HCT116 (cell line): ENCODE results near the gene FHOD3. TPM values are rescaled to one million over a fixed set of nuclear protein-coding genes. Genes with fewer than 3 reads are reported as not detected.

ENCODE experiments used
- ATAC-seq: fragments of 200-7000 bp; cut with Tn5 transposase; 2 replicates; pipeline ENCODE4 v1.9.1; 2020; ENCODE audit warnings: mild to moderate bottlenecking, moderate library complexity
- BruUV-seq: library from RNA; stranded (reverse); fragments of 400-500 nt; replicated peaks from 2 replicates; lab custom pipeline; 2021; lab: Mats Ljungman, UMichigan
- CTCF ChIA-PET: fragments of 300-600 bp; sonication (Branson Sonifier 250); formaldehyde crosslinking; loops from one replicate; lab custom pipeline; 2021; ENCODE audit warnings: antibody characterized with exemption; lab: Charles Lee
- POLR2A ChIA-PET: fragments of 300-600, 350-600 bp; sonication (Branson Sonifier 250); formaldehyde crosslinking; loops from one replicate; lab custom pipeline; 2021; ENCODE audit warnings: antibody characterized with exemption; lab: Charles Lee
- RAD21 ChIA-PET, 2 experiments: fragments of 300-600 bp; sonication (Branson Sonifier 250); formaldehyde crosslinking; loops; one replicate each; lab custom pipeline; 2023; ENCODE audit warnings: low total read pairs in 2 of 2; ENCODE audit not compliant: uncharacterized antibody in 2 of 2, unreplicated experiment in 2 of 2, low non-redundant PET in 1 of 2; lab: Charles Lee
- DNase-seq: peaks from one replicate; pipeline ENCODE4 v3.0.0-alpha.2; 2010; ENCODE audit warnings: low read depth, low spot score
- H2AFZ ChIP-seq: fragments of 200-600 bp; shearing (Covaris generic), sonication (generic); 2 replicates; pipeline ENCODE4 v1.6.1; 2017; ENCODE audit warnings: low read depth, mixed run types, mixed read lengths, antibody characterized with exemption, low read length; ENCODE audit not compliant: poor library complexity, severe bottlenecking
- H3K27ac ChIP-seq: 2 replicates; pipeline ENCODE4 v1.5.1; 2012; ENCODE audit warnings: low read depth, low read length
- H3K27me3 ChIP-seq: fragments of 200-600 bp; sonication (generic); 2 replicates; pipeline ENCODE4 v1.6.1; 2016; ENCODE audit warnings: mixed run types, low read length, mixed read lengths; ENCODE audit not compliant: insufficient read depth
- H3K36me3 ChIP-seq, 2 experiments: fragments of 200-500 bp in 1 of 2; fragments of 200-600 bp in 1 of 2; sonication (Bioruptor generic) in 1 of 2; sonication (generic) in 1 of 2; 2 replicates each; pipeline versions ENCODE4 v1.5.1 to v1.6.1; 2014 to 2016; ENCODE audit warnings: low read length in 2 of 2, inconsistent platforms in 1 of 2, mixed read lengths in 1 of 2, mixed run types in 1 of 2; ENCODE audit not compliant: insufficient read depth in 2 of 2, control insufficient read depth in 1 of 2
- H3K4me1 ChIP-seq, 2 experiments: fragments of 200-600 bp in 1 of 2; sonication (generic) in 1 of 2; 2 replicates each; pipeline versions ENCODE4 v1.5.1 to v1.6.1; 2012 to 2017; ENCODE audit warnings: low read length in 2 of 2, inconsistent platforms in 1 of 2, mild to moderate bottlenecking in 1 of 2, mixed read lengths in 1 of 2, mixed run types in 1 of 2, moderate library complexity in 1 of 2; ENCODE audit not compliant: insufficient read depth in 2 of 2, control insufficient read depth in 1 of 2
- H3K4me2 ChIP-seq: fragments of 200-600 bp; sonication (generic); 2 replicates; pipeline ENCODE4 v1.6.1; 2017; ENCODE audit warnings: mixed run types, low read length, mixed read lengths
- H3K4me3 ChIP-seq, 2 experiments: fragments of 200-600 bp in 1 of 2; sonication (generic) in 1 of 2; replicated peaks in 1 of 2; 2 replicates each; pipeline ENCODE4 v1.5.1; 2011 to 2016; ENCODE audit warnings: low read length in 2 of 2, control low read depth in 1 of 2, low read depth in 1 of 2, mild to moderate bottlenecking in 1 of 2, mixed read lengths in 1 of 2, mixed run types in 1 of 2
- H3K79me2 ChIP-seq: fragments of 200-600 bp; sonication (generic); 2 replicates; pipeline ENCODE4 v1.6.1; 2017; ENCODE audit warnings: mild to moderate bottlenecking, mixed run types, low read length, moderate library complexity, mixed read lengths; ENCODE audit not compliant: insufficient read depth
- H3K9ac ChIP-seq: fragments of 200-600 bp; sonication (generic); 2 replicates; pipeline ENCODE4 v1.6.1; 2016; ENCODE audit warnings: low read length, mixed read lengths
- H3K9me2 ChIP-seq: fragments of 200-600 bp; sonication (generic), shearing (Covaris generic); 2 replicates; pipeline ENCODE4 v1.6.1; 2017; ENCODE audit warnings: mixed run types, mild to moderate bottlenecking, moderate library complexity; ENCODE audit not compliant: insufficient read depth
- H3K9me3 ChIP-seq, 2 experiments: fragments of 200-500 bp in 1 of 2; fragments of 200-600 bp in 1 of 2; sonication (Bioruptor generic) in 1 of 2; sonication (generic) in 1 of 2; 2 replicates each; pipeline ENCODE4 v1.6.1; 2014 to 2017; ENCODE audit warnings: low read length in 2 of 2, mixed read lengths in 2 of 2, inconsistent platforms in 1 of 2, low read depth in 1 of 2, mild to moderate bottlenecking in 1 of 2, mixed run types in 1 of 2, moderate library complexity in 1 of 2; ENCODE audit not compliant: control insufficient read depth in 1 of 2, insufficient read depth in 1 of 2
- H4K20me1 ChIP-seq: fragments of 200-600 bp; sonication (generic), shearing (Covaris generic); 2 replicates; pipeline ENCODE4 v1.6.1; 2017; ENCODE audit warnings: mixed run types, mild to moderate bottlenecking, moderate library complexity; ENCODE audit not compliant: insufficient read depth
- CBX3 ChIP-seq: IDR thresholded peaks from 2 replicates; pipeline ENCODE4 v1.6.1; 2012; ENCODE audit warnings: low read depth
- POLR2AphosphoS5 ChIP-seq: IDR thresholded peaks from 2 replicates; pipeline ENCODE4 v1.6.1; 2011; ENCODE audit warnings: mild to moderate bottlenecking, low read depth, low read length, moderate library complexity
- ZFX ChIP-seq: fragments of 450-650 bp; IDR thresholded peaks from 2 replicates; pipeline ENCODE4 v1.6.1; 2017
- intact Hi-C: fragments of 100-400 bp; cut with micrococcal nuclease; formaldehyde crosslinking; loops from 2 replicates; pipeline ENCODE4 v1.10.0; 2022
- total RNA-seq: library from RNA; stranded (reverse); gene quantifications from one replicate; pipeline ENCODE4 v1.2.1, GENCODE V29; 2021; ENCODE audit not compliant: unreplicated experiment
- TF ChIP-seq, protein P1 (sequence below): IDR thresholded peaks from 2 replicates; pipeline ENCODE4 v1.6.1; 2012; ENCODE audit warnings: low read depth
- TF ChIP-seq, protein P2 (sequence below): IDR thresholded peaks from 2 replicates; pipeline ENCODE4 v1.6.1; 2011; ENCODE audit warnings: mild to moderate bottlenecking, low read length, moderate library complexity; ENCODE audit not compliant: insufficient replicate concordance; ENCODE audit errors: extremely low read depth

Gene FHOD3
- total RNA-seq, 1 experiment from 2014 or later: 4.0 TPM

DNA sequence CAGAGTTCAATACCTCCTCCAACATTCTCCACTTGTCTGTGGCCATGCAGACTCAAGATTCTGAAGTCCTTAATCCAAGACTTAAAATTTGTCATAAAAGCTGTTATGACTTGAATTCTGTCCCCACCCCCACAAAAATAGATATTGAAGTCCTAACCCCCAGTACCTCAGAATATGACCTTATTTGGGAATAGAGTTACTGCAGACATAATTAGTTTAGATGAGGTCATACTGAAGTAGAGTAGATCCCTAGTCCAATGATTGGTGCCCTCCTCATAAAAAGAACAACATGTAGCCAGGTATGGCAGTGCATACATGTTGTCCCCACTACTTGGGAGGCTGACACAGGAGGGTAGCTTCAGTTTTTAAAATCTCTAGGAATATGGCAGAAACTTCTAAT is 522.1 kb downstream of the FHOD3 start:
- Histone ChIP-seq H3K79me2 (peaks cover 5% of the 10 kb centered on the region; the same call in 1 of the 2 replicates), H3K27ac (no peak overlapping the region), H3K4me1 (no peaks in the 10 kb centered on the region), H2AFZ (no peak overlapping the region), H3K4me2 (no peak overlapping the region), H3K9me2 (no peaks in the 10 kb centered on the region), H3K9me3 (no peaks in the 10 kb centered on the region), H3K9ac (no peak overlapping the region), H4K20me1 (no peaks in the 10 kb centered on the region), H3K4me3 (no peak overlapping the region), H3K36me3 (peaks cover 4 to 7% of the 10 kb centered on the region in 2 experiments; a peak in 2 of 4 replicates), H3K27me3 (no peaks in the 10 kb centered on the region)
- RAD21 ChIA-PET: no interaction called here
- TF ChIP-seq, protein P1, sequence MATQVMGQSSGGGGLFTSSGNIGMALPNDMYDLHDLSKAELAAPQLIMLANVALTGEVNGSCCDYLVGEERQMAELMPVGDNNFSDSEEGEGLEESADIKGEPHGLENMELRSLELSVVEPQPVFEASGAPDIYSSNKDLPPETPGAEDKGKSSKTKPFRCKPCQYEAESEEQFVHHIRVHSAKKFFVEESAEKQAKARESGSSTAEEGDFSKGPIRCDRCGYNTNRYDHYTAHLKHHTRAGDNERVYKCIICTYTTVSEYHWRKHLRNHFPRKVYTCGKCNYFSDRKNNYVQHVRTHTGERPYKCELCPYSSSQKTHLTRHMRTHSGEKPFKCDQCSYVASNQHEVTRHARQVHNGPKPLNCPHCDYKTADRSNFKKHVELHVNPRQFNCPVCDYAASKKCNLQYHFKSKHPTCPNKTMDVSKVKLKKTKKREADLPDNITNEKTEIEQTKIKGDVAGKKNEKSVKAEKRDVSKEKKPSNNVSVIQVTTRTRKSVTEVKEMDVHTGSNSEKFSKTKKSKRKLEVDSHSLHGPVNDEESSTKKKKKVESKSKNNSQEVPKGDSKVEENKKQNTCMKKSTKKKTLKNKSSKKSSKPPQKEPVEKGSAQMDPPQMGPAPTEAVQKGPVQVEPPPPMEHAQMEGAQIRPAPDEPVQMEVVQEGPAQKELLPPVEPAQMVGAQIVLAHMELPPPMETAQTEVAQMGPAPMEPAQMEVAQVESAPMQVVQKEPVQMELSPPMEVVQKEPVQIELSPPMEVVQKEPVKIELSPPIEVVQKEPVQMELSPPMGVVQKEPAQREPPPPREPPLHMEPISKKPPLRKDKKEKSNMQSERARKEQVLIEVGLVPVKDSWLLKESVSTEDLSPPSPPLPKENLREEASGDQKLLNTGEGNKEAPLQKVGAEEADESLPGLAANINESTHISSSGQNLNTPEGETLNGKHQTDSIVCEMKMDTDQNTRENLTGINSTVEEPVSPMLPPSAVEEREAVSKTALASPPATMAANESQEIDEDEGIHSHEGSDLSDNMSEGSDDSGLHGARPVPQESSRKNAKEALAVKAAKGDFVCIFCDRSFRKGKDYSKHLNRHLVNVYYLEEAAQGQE: no peak
- no peak for TF ChIP-seq POLR2AphosphoS5
- TF ChIP-seq, protein P2, sequence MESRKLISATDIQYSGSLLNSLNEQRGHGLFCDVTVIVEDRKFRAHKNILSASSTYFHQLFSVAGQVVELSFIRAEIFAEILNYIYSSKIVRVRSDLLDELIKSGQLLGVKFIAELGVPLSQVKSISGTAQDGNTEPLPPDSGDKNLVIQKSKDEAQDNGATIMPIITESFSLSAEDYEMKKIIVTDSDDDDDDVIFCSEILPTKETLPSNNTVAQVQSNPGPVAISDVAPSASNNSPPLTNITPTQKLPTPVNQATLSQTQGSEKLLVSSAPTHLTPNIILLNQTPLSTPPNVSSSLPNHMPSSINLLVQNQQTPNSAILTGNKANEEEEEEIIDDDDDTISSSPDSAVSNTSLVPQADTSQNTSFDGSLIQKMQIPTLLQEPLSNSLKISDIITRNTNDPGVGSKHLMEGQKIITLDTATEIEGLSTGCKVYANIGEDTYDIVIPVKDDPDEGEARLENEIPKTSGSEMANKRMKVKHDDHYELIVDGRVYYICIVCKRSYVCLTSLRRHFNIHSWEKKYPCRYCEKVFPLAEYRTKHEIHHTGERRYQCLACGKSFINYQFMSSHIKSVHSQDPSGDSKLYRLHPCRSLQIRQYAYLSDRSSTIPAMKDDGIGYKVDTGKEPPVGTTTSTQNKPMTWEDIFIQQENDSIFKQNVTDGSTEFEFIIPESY: no peak
- TF ChIP-seq ZFX: no peak
- no peak for TF ChIP-seq CBX3
- intact Hi-C loops: no loop called here
- ATAC-seq (no peak), DNase-seq (no peak)
- BruUV-seq: no TSS peak
- CTCF ChIA-PET: no interaction called here
- POLR2A ChIA-PET: no interaction called here
